GM23248 (cell line): Measurements from ENCODE around the gene TSPAN14. TPM values are rescaled to one million over a fixed set of nuclear protein-coding genes. Genes with fewer than 3 reads are reported as not detected.

Experiments used
- DNase-seq: peaks from one replicate; pipeline ENCODE4 v3.0.0-alpha.2; 2015
- H2AFZ ChIP-seq: fragments of 200-600 bp; sonication (generic); 2 replicates; pipeline ENCODE4 v1.6.1; 2016; ENCODE audit warnings: antibody characterized with exemption
- H3F3A ChIP-seq: fragments of 200-600 bp; sonication (generic); 2 replicates; pipeline ENCODE4 v1.6.1; 2016; ENCODE audit warnings: mild to moderate bottlenecking, antibody characterized with exemption, mixed run types; ENCODE audit not compliant: insufficient read depth
- H3K27ac ChIP-seq: fragments of 200-600 bp; sonication (generic); 2 replicates; pipeline ENCODE4 v1.5.1; 2016; ENCODE audit warnings: mild to moderate bottlenecking
- H3K27me3 ChIP-seq: fragments of 200-600 bp; sonication (generic); replicated peaks from 2 replicates; pipeline ENCODE4 v1.6.1; 2016; ENCODE audit warnings: mild to moderate bottlenecking; ENCODE audit not compliant: insufficient read depth
- H3K36me3 ChIP-seq: fragments of 200-600 bp; sonication (generic); 2 replicates; pipeline ENCODE4 v1.6.1; 2016; ENCODE audit warnings: low read depth, mild to moderate bottlenecking
- H3K4me1 ChIP-seq: fragments of 200-600 bp; sonication (generic); 2 replicates; pipeline ENCODE4 v1.6.1; 2016; ENCODE audit warnings: mild to moderate bottlenecking; ENCODE audit not compliant: insufficient read depth
- H3K4me2 ChIP-seq: fragments of 200-600 bp; sonication (generic); one replicate; pipeline ENCODE4 v1.6.1; 2016; ENCODE audit warnings: mild to moderate bottlenecking; ENCODE audit not compliant: unreplicated experiment
- H3K4me3 ChIP-seq: fragments of 200-600 bp; sonication (generic); 2 replicates; pipeline ENCODE4 v1.5.1; 2016; ENCODE audit warnings: mild to moderate bottlenecking
- H3K79me2 ChIP-seq: fragments of 200-600 bp; sonication (generic); 2 replicates; pipeline ENCODE4 v1.6.1; 2016; ENCODE audit warnings: mild to moderate bottlenecking; ENCODE audit not compliant: insufficient read depth
- H3K9ac ChIP-seq: fragments of 200-600 bp; sonication (generic); 2 replicates; pipeline ENCODE4 v1.6.1; 2016; ENCODE audit warnings: mild to moderate bottlenecking
- H3K9me2 ChIP-seq: fragments of 200-600 bp; sonication (generic); 2 replicates; pipeline ENCODE4 v1.6.1; 2016; ENCODE audit warnings: mixed run types, mild to moderate bottlenecking, moderate library complexity; ENCODE audit not compliant: insufficient read depth
- H3K9me3 ChIP-seq: fragments of 200-600 bp; sonication (generic); one replicate; pipeline ENCODE4 v1.6.1; 2017; ENCODE audit warnings: low read depth
- H4K20me1 ChIP-seq: fragments of 200-600 bp; sonication (generic); 2 replicates; pipeline ENCODE4 v1.6.0; 2016; ENCODE audit not compliant: insufficient read depth
- EZH2 ChIP-seq: fragments of 200-600 bp; sonication (generic); IDR thresholded peaks from 2 replicates; pipeline ENCODE4 v1.6.1; 2018; ENCODE audit warnings: antibody characterized with exemption, mild to moderate bottlenecking; ENCODE audit not compliant: insufficient read depth, poor library complexity, severe bottlenecking
- EZH2phosphoT487 ChIP-seq: fragments of 200-600 bp; sonication (generic); IDR thresholded peaks from 2 replicates; pipeline ENCODE4 v1.6.1; 2018; ENCODE audit warnings: antibody characterized with exemption, moderate library complexity, mild to moderate bottlenecking, low read depth; ENCODE audit not compliant: insufficient read depth
- WGBS, 2 experiments: methylation state at CpG; one replicate each; pipeline ENCODE4 v1.1.6; 2015 to 2017; ENCODE audit warnings: low lambda C conversion rate in 2 of 2, low coverage in 1 of 2; ENCODE audit errors: missing lambda C conversion rate in 2 of 2; 5-methylcytosine and 5-hydroxymethylcytosine counted together
- in situ Hi-C: fragments of 300-500 bp; cut with MboI; formaldehyde crosslinking; loops from 2 replicates; pipeline ENCODE4 v1.15.0; 2020
- polyA plus RNA-seq: library from polyadenylated mRNA; unstranded; fragments of >200 nt; fragmentation: Nextera tagmentation; extraction: Ambion mirVana; gene quantifications from 2 replicates; pipeline ENCODE4 v1.2.1, GENCODE V29; 2016
- total RNA-seq: library from RNA; depleted of rRNA; stranded (reverse); fragments of >200 nt; shearing (Covaris generic); gene quantifications from 2 replicates; pipeline ENCODE4 v1.2.3, GENCODE V29; 2014

The TSPAN14 gene
- total and polyA plus RNA-seq, 2 experiments from 2014 or later, result 14.1 to 23.7 TPM

DNA sequence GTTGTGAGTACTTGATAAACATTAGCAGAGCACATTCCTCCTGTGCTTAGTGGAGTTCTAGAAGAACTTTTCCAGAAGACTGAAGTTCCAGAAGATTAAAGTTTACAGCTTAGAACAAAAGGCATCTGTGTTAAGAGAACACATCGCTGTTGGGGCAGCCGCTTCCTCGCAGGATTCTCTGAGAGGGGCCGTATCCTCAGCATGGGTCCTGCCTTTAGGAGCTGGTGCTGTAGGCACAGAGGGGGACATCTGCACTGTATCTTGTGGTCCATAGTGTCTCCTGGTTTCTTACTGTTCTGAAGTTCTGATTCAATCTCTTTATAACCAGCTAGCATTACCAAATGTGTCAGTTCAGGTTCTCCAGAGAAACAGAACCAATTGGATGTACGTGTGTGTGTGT, 99.9 kb downstream of the TSPAN14 start:
- H3K79me2 ChIP-seq, result no peaks in the 10 kb centered on the region
- H3K9ac ChIP-seq, result no peak overlapping the region
- no peaks in the 10 kb centered on the region for H3K9me2 ChIP-seq
- 49 to 56% methylated on average over 5 of the region's 5 CpGs for WGBS, 2 experiments
- H3K4me3 ChIP-seq, result no peak overlapping the region
- no peaks in the 10 kb centered on the region for H3F3A ChIP-seq
- H3K9me3 ChIP-seq, result no peaks in the 10 kb centered on the region
- 0 out of 2 replicates have a peak, but pooled peaks cover 5% of the 10 kb centered on the region for H3K27me3 ChIP-seq
- no peaks in the 10 kb centered on the region for H3K4me1 ChIP-seq
- in situ Hi-C loops, result no loop called here
- no peak overlapping the region for H2AFZ ChIP-seq
- no peak for DNase-seq
- no peak for TF ChIP-seq EZH2
- no peak overlapping the region for H3K4me2 ChIP-seq
- H4K20me1 ChIP-seq, result no peaks in the 10 kb centered on the region
- H3K36me3 ChIP-seq, result no peaks in the 10 kb centered on the region
- no peak overlapping the region for H3K27ac ChIP-seq

DNA sequence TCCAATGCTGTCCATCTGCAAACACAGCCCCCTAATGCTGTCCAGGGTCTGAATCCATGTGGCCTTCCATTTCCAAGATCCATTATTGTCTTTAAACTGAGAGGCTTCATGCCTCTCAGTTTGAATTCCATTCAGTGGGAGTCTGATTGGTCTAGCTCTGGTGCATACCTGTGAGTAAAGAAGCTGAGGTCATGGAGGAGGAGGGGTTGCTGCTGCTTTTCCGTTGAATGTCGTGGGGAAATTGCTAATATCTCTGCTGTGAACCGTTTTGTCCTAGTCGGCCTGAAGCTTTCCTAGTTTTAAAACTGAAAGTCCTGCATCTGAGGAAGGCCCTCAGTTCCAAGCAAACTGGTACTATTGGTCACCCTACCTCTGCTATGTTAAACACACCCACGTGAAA, 101.3 kb downstream of the TSPAN14 start:
- Histone ChIP-seq H3K79me2 (no peaks in the 10 kb centered on the region), H3K9me3 (no peaks in the 10 kb centered on the region), H3K4me2 (no peak overlapping the region), H4K20me1 (no peaks in the 10 kb centered on the region), H2AFZ (no peak overlapping the region), H3K4me1 (no peaks in the 10 kb centered on the region), H3K9ac (no peak overlapping the region), H3K27ac (no peak overlapping the region), H3K4me3 (no peak overlapping the region), H3K27me3 (0 out of 2 replicates have a peak, but pooled peaks cover 5% of the 10 kb centered on the region), H3K9me2 (no peaks in the 10 kb centered on the region), H3K36me3 (no peaks in the 10 kb centered on the region), H3F3A (no peaks in the 10 kb centered on the region)
- TF ChIP-seq EZH2 (no peak), EZH2phosphoT487 (no peak)
- WGBS, 2 experiments, result 20 to 28% methylated on average over 5 of the region's 5 CpGs
- in situ Hi-C loops, result no loop called here
- no peak for DNase-seq

DNA sequence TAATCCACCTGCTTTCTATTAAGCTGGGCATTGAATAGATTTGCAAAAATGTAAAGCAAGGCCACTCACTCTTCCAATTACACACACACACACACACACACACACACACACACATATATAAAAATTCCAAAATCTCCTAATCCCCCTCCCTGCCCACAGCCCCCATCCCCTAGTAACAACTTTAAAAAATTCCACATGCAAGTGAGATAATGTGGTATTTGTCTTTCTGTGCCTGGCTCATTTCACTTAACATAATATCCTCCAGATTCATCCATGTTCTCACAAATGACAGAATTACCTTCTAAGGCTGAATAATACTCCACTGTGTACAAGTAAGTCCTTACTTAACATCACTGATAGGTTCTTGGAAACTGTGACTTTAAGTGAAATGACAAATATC, 107.8 kb downstream of the TSPAN14 start:
- no peaks in the 10 kb centered on the region for H3K9me3 ChIP-seq
- H3K27me3 ChIP-seq, result no peaks in the 10 kb centered on the region; the same call in 1 of the 2 replicates
- H3K4me3 ChIP-seq, result no peak overlapping the region
- H3K27ac ChIP-seq, result no peak overlapping the region
- H3K4me1 ChIP-seq, result no peaks in the 10 kb centered on the region
- no peak overlapping the region for H2AFZ ChIP-seq
- no peak overlapping the region for H3K4me2 ChIP-seq
- TF ChIP-seq EZH2 (no peak), EZH2phosphoT487 (no peak)
- no peaks in the 10 kb centered on the region for H3K9me2 ChIP-seq
- H3K36me3 ChIP-seq, result no peaks in the 10 kb centered on the region
- DNase-seq, result no peak
- H3F3A ChIP-seq, result no peaks in the 10 kb centered on the region
- no peaks in the 10 kb centered on the region for H4K20me1 ChIP-seq
- in situ Hi-C loops, result no loop called here
- H3K9ac ChIP-seq, result no peak overlapping the region
- H3K79me2 ChIP-seq, result no peaks in the 10 kb centered on the region

DNA sequence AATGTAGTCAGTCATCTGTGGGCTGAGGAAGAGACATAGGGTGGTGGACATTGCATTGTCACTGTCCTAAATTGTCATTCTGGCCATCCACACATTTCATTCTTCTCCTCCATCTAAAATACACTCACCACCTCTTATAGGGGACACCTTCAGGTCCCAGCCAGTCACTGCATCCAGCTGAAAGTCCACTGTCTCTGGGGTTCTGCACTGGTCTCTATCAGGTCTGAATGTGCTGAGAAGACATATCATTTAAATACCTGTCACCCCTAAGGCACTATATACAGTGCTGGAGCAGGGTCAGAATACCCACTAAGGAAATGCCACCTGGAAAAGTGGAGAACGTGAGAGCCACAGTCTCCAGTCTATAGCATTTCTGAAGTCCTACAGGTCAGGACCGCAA, 113.2 kb downstream of the TSPAN14 start:
- 29 to 30% methylated on average over 2 of the region's 2 CpGs for WGBS, 2 experiments
- in situ Hi-C loops, result no loop called here

More for the DNA sequence above, 113.2 kb downstream of the TSPAN14 start:
- Histone ChIP-seq H3K4me2 (no peak overlapping the region), H3F3A (no peaks in the 10 kb centered on the region), H3K27ac (no peak overlapping the region), H3K4me3 (no peak overlapping the region), H3K9me3 (no peaks in the 10 kb centered on the region), H3K27me3 (peaks cover 8% of the 10 kb centered on the region), H3K9ac (no peak overlapping the region), H3K9me2 (no peaks in the 10 kb centered on the region), H3K79me2 (no peaks in the 10 kb centered on the region), H2AFZ (no peak overlapping the region), H3K36me3 (no peaks in the 10 kb centered on the region), H4K20me1 (no peaks in the 10 kb centered on the region), H3K4me1 (no peaks in the 10 kb centered on the region)
- TF ChIP-seq EZH2 (no peak), EZH2phosphoT487 (no peak)
- DNase-seq, result no peak
